ENCODE results near the gene GOLT1A. TPM values are rescaled to one million over a fixed set of nuclear protein-coding genes. Genes with fewer than 3 reads are reported as not detected.

GOLT1A gene
- total RNA-seq, 4 donors from 2014 or later = 1.1 TPM; not detected in 3

DNA sequence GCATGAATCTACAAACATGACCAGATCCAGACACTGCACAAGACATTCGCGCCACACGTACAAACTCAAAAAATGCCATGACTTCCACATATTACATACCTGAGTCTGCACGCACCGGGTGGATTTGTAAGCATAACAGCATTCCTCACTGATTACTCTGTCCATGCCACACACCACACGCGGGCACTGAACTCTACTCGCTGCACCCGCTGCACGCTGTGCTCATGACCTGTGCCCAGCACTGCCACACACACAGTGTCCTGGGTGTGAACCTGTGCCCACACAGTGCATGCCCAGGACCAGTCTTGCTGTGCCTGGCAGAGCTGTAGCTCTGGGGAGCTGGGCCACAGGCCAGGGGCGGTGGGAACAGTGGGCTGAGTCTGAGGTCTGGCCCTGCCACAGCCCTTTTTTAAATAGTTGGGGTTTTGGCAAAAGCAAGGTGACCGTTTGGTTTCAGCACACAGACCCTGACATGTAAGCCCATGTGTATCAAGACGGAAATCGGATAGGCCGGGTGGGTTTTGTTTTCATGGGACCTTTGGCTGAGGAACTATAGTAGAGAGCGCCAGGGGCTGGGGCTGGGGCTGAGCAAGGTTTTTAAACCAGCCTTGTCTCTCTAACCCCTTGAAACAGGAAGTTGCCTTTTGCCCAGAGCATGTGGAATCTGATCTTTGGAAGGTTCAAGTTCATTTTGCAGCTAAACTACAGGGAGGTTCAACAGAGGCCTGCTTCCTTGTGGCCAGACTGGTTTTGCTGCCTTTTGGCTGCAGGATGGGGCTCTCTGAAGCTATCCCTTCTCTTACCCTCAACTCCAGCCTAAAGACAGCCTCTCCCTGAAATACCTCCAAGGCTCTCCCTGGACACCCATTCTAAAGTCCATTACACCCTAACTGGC, 12.3 kb upstream of the GOLT1A start:
- no peak for TF ChIP-seq EP300 (IDR thresholded peaks at IDR 0.05)
- TF ChIP-seq POLR2A (IDR thresholded peaks at IDR 0.05) = no peak
- TF ChIP-seq, protein P1, sequence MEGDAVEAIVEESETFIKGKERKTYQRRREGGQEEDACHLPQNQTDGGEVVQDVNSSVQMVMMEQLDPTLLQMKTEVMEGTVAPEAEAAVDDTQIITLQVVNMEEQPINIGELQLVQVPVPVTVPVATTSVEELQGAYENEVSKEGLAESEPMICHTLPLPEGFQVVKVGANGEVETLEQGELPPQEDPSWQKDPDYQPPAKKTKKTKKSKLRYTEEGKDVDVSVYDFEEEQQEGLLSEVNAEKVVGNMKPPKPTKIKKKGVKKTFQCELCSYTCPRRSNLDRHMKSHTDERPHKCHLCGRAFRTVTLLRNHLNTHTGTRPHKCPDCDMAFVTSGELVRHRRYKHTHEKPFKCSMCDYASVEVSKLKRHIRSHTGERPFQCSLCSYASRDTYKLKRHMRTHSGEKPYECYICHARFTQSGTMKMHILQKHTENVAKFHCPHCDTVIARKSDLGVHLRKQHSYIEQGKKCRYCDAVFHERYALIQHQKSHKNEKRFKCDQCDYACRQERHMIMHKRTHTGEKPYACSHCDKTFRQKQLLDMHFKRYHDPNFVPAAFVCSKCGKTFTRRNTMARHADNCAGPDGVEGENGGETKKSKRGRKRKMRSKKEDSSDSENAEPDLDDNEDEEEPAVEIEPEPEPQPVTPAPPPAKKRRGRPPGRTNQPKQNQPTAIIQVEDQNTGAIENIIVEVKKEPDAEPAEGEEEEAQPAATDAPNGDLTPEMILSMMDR (IDR thresholded peaks at IDR 0.05) = no peak
- TF ChIP-seq POLR2AphosphoS5 (IDR thresholded peaks at IDR 0.05) = no peak
- H3K4me1 ChIP-seq = no peaks in the 10 kb centered on the region
- WGBS, 2 donors (ENCODE audit: low coverage in 1 of 2) = 84 to 89% methylated on average over 10 to 14 of the region's 16 CpGs
- H3K9me3 ChIP-seq = no peaks in the 10 kb centered on the region
- no peak overlapping the region for H3K27ac ChIP-seq
- no peak overlapping the region for H3K4me3 ChIP-seq
- peaks cover 0 to 23% of the 10 kb centered on the region in 2 donors for H3K36me3 ChIP-seq
- H3K27me3 ChIP-seq = peaks cover 6% of the 10 kb centered on the region
- ATAC-seq = no peak

DNA sequence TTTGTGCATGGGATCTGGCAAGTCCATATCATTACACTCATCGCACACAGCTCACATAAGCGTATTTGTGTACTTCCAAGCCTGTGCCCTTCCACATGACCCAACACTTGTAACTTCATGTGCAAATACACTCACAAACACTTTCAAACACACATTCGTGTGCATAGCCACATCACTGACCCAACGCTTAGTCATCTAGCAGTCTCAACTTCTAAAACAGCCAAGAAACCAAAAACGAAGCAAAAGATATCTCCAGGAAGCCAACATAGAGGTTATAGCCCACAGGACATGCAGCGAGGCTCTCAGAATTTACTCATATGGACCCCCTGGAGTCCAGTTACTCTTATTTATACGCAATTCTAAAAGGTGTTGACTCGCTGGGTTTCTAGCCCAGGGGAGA, 10.9 kb upstream of the GOLT1A start:
- Histone ChIP-seq H3K27ac (no peak overlapping the region), H3K4me1 (no peaks in the 10 kb centered on the region), H3K36me3 (peaks cover 0 to 18% of the 10 kb centered on the region in 2 donors), H3K4me3 (no peak overlapping the region), H3K27me3 (peaks cover 7% of the 10 kb centered on the region), H3K9me3 (no peaks in the 10 kb centered on the region)
- ATAC-seq = no peak
- WGBS, 2 donors (ENCODE audit: low coverage in 1 of 2) = 75 to 82% methylated on average over 6 of the region's 8 CpGs
- TF ChIP-seq POLR2AphosphoS5 (IDR thresholded peaks at IDR 0.05) = no peak
- no peak for TF ChIP-seq POLR2A (IDR thresholded peaks at IDR 0.05)
- no peak for TF ChIP-seq EP300 (IDR thresholded peaks at IDR 0.05)
- TF ChIP-seq, protein P1 (IDR thresholded peaks at IDR 0.05) = no peak

DNA sequence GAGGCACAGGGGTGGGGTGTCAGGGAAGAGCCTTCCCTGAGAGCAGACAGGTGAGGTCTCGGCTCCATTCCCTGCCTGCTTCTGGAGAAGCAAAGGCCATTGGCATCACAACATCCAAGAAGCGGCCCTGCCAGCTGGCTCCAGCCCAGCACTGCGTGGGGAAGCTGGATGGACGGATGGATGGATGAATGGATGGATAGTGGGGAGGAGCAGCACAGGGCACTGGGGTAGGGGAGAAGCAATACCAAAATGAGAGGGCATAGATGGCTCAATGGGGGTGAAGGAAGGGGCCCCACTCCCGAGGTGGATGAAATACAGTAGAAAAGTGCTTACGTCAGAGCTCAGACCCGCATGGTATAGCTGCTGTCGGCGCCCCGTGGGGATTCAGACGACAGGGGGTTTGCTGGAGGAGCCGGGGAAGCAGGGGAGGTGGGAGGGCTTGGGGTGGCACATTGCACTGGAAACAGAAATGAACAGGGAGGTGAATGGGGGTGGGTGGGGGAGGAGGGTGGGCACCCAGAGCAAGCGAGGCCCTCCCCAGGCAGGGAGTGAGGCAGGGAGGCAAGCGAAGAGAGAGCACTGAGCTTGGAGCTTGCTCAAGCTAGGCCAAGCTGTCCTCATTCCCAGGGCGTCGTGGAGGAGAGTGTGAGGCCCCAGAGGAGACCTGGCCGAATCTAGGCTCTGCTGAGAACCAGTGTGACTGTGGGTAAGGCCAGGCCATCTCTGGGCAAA, 9.5 kb upstream of the GOLT1A start:
- no peak for ATAC-seq
- H3K4me1 ChIP-seq = no peaks in the 10 kb centered on the region
- H3K36me3 ChIP-seq = peaks cover 0 to 8% of the 10 kb centered on the region in 2 donors
- no peaks in the 10 kb centered on the region for H3K9me3 ChIP-seq
- H3K4me3 ChIP-seq = no peak overlapping the region
- TF ChIP-seq EP300 (IDR thresholded peaks at IDR 0.05) (no peak), POLR2A (IDR thresholded peaks at IDR 0.05) (no peak), POLR2AphosphoS5 (IDR thresholded peaks at IDR 0.05) (no peak)
- TF ChIP-seq, protein P1 (IDR thresholded peaks at IDR 0.05) = no peak
- peaks cover 7% of the 10 kb centered on the region for H3K27me3 ChIP-seq
- no peak overlapping the region for H3K27ac ChIP-seq
- 78 to 86% methylated on average over 6 of the region's 17 CpGs for WGBS, 2 donors (ENCODE audit: low coverage in 1 of 2)

DNA sequence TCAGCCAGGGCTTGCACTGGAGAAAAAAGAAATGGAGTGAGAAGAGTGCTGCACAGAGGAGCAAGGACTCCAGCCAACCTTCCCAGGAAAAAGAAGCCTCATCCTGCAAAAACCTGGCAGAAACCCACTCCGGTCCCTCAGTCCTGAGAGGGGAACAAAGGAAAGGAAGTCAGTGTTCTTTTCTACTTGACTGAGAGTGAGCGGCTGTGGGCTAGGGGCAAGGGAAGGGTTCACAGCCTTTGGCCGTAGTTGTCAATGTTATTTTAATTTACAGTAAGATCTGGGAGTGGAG, 8.9 kb upstream of the GOLT1A start:
- H3K4me3 ChIP-seq = no peak overlapping the region
- no peaks in the 10 kb centered on the region for H3K4me1 ChIP-seq
- H3K27me3 ChIP-seq = peaks cover 10% of the 10 kb centered on the region
- H3K27ac ChIP-seq = no peak overlapping the region
- peaks cover 0 to 3% of the 10 kb centered on the region in 2 donors for H3K36me3 ChIP-seq
- no peak for TF ChIP-seq EP300 (IDR thresholded peaks at IDR 0.05)
- TF ChIP-seq, protein P1 (IDR thresholded peaks at IDR 0.05) = no peak
- no peak for TF ChIP-seq POLR2AphosphoS5 (IDR thresholded peaks at IDR 0.05)
- TF ChIP-seq POLR2A (IDR thresholded peaks at IDR 0.05) = no peak
- 39 to 61% methylated on average over 3 of the region's 3 CpGs for WGBS, 2 donors (ENCODE audit: low coverage in 1 of 2)
- no peaks in the 10 kb centered on the region for H3K9me3 ChIP-seq
- ATAC-seq = no peak
